ENCODE measurements around the gene NR6A1.

The NR6A1 gene

DNA sequence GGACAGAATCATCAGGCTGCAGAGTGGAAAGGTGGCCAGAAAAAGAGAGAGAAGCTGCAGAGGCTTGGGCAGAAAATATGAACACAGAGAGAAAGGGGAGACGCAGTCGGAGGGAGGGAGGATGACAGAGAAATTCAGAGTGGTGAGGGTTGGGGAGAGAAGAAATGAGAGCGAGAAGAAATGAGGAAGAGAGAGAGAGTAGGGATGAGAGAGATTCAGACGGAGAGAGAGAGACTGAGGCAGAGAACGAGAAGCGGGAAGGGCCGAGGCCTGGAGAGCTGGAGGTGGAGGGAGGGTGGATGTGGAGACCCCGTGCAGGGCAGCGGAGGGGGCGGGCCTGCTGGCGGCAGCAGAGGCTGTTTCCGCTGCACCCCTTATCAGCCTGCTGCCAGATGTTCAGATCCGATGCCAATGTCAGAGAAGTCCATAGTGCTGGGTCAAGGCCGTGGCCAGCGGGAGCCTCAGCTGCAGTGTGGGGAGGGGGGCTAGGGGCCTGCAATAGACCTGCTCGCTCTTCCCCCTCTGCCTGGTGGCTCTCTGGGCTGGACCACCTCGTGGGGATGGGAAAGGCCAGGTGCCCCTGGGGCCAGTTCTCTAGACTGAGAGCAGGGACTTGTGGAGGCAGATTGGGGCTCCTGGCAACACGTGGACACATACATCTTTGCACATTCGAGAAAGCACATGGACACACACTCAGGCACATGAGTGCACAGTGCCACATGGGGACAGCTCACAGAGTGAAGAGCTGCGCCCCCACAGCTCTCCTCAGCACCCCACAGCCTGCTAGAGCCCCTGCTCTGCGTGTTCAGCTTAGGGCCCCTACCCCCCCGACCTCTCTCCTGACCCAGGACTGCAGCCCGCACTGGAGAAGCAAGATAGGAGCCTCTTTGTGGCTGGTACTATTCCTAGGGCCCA lies 259.0 kb downstream of the NR6A1 start:
- Histone ChIP-seq H4K20me1 (ENCODE audit: control insufficient read depth, insufficient read depth, low read depth, low read length) (no peaks in the 10 kb centered on the region; the same call in 1 of the 2 replicates), H3K36me3 (ENCODE audit: control insufficient read depth, low read length) (no peaks in the 10 kb centered on the region), H3K9me3 (ENCODE audit: control insufficient read depth, insufficient read depth, low read length) (no peaks in the 10 kb centered on the region), H3K4me2 (ENCODE audit: low read length) (no peak overlapping the region), H3K4me1 (ENCODE audit: control insufficient read depth, low read length) (peaks cover 5% of the 10 kb centered on the region; the same call in 1 of the 2 replicates), H3K27me3 (ENCODE audit: control insufficient read depth, low read length) (no peaks in the 10 kb centered on the region), H3K27ac (ENCODE audit: low read depth, low read length) (no peak overlapping the region), H3K4me3 (ENCODE audit: low read length) (no peak overlapping the region), H3K9me2 (replicated peaks; ENCODE audit: control insufficient read depth, low read length) (no peaks in the 10 kb centered on the region), H3K79me2 (ENCODE audit: control insufficient read depth, low read length) (no peaks in the 10 kb centered on the region), H3F3A (ENCODE audit: control insufficient read depth, insufficient read depth) (no peaks in the 10 kb centered on the region)
- no peak for TF ChIP-seq EZH2phosphoT487 (IDR thresholded peaks at IDR 0.05; ENCODE audit: borderline replicate concordance, low read length)
- TF ChIP-seq, protein P1, sequence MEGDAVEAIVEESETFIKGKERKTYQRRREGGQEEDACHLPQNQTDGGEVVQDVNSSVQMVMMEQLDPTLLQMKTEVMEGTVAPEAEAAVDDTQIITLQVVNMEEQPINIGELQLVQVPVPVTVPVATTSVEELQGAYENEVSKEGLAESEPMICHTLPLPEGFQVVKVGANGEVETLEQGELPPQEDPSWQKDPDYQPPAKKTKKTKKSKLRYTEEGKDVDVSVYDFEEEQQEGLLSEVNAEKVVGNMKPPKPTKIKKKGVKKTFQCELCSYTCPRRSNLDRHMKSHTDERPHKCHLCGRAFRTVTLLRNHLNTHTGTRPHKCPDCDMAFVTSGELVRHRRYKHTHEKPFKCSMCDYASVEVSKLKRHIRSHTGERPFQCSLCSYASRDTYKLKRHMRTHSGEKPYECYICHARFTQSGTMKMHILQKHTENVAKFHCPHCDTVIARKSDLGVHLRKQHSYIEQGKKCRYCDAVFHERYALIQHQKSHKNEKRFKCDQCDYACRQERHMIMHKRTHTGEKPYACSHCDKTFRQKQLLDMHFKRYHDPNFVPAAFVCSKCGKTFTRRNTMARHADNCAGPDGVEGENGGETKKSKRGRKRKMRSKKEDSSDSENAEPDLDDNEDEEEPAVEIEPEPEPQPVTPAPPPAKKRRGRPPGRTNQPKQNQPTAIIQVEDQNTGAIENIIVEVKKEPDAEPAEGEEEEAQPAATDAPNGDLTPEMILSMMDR (IDR thresholded peaks at IDR 0.05; ENCODE audit: low read depth, low read length, poor library complexity, severe bottlenecking) = no peak

DNA sequence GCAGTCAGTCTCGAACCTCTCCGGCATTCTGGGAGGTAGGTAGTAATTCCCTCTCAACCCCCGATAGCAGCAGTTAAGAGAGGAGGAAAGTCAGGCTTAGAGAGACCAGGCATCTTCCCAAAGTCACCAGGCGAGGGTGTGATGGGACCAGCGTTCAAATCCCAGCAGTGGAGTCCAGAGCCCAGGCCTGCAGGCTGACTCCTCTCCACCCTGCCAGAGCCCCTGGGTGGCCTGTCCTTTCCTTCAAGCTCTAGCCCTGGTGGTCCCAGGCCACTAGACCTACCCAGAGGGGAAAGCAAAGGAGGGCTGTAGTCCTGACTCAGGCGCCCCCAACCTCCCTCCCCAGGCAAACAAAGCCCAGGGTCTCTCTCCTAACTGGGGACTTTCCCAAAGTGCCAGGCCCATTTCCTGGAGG lies 259.7 kb downstream of the NR6A1 start:
- Histone ChIP-seq H3K36me3 (ENCODE audit: control insufficient read depth, low read length) (no peaks in the 10 kb centered on the region), H3K4me3 (ENCODE audit: low read length) (no peak overlapping the region), H3K79me2 (ENCODE audit: control insufficient read depth, low read length) (no peaks in the 10 kb centered on the region), H3K9me2 (replicated peaks; ENCODE audit: control insufficient read depth, low read length) (no peaks in the 10 kb centered on the region), H3K27me3 (ENCODE audit: control insufficient read depth, low read length) (no peaks in the 10 kb centered on the region), H3K4me1 (ENCODE audit: control insufficient read depth, low read length) (peaks cover 5% of the 10 kb centered on the region; the same call in 1 of the 2 replicates), H3F3A (ENCODE audit: control insufficient read depth, insufficient read depth) (no peaks in the 10 kb centered on the region), H3K4me2 (ENCODE audit: low read length) (no peak overlapping the region), H3K9me3 (ENCODE audit: control insufficient read depth, insufficient read depth, low read length) (no peaks in the 10 kb centered on the region), H3K27ac (ENCODE audit: low read depth, low read length) (no peak overlapping the region), H4K20me1 (ENCODE audit: control insufficient read depth, insufficient read depth, low read depth, low read length) (no peaks in the 10 kb centered on the region; the same call in 1 of the 2 replicates)
- no peak for TF ChIP-seq EZH2phosphoT487 (IDR thresholded peaks at IDR 0.05; ENCODE audit: borderline replicate concordance, low read length)
- TF ChIP-seq, protein P1 (IDR thresholded peaks at IDR 0.05; ENCODE audit: low read depth, low read length, poor library complexity, severe bottlenecking) = no peak

- Histone ChIP-seq H3K27ac (ENCODE audit: low read depth, low read length) (no peak overlapping the region), H3K9me2 (replicated peaks; ENCODE audit: control insufficient read depth, low read length) (no peaks in the 10 kb centered on the region), H3K79me2 (ENCODE audit: control insufficient read depth, low read length) (no peaks in the 10 kb centered on the region), H3F3A (ENCODE audit: control insufficient read depth, insufficient read depth) (no peaks in the 10 kb centered on the region), H3K9me3 (ENCODE audit: control insufficient read depth, insufficient read depth, low read length) (no peaks in the 10 kb centered on the region), H3K4me3 (ENCODE audit: low read length) (no peak overlapping the region), H3K4me2 (ENCODE audit: low read length) (no peak overlapping the region), H4K20me1 (ENCODE audit: control insufficient read depth, insufficient read depth, low read depth, low read length) (no peaks in the 10 kb centered on the region; the same call in 1 of the 2 replicates), H3K27me3 (ENCODE audit: control insufficient read depth, low read length) (no peaks in the 10 kb centered on the region), H3K36me3 (ENCODE audit: control insufficient read depth, low read length) (no peaks in the 10 kb centered on the region), H3K4me1 (ENCODE audit: control insufficient read depth, low read length) (peaks cover 5% of the 10 kb centered on the region; the same call in 1 of the 2 replicates)
- TF ChIP-seq, protein P1 (IDR thresholded peaks at IDR 0.05; ENCODE audit: low read depth, low read length, poor library complexity, severe bottlenecking) = no peak
- no peak for TF ChIP-seq EZH2phosphoT487 (IDR thresholded peaks at IDR 0.05; ENCODE audit: borderline replicate concordance, low read length)
Observed at GRCh38 chr9:124510650-124511425, 260.3 kb downstream of the NR6A1 start.
